ENCODE measurements around the gene USHBP1. TPM values are rescaled to one million over a fixed set of nuclear protein-coding genes. Genes with fewer than 3 reads are reported as not detected.

USHBP1 gene
- total RNA-seq, 1 donor from 2014 or later, result 2.1 TPM

- peak within 1 kb of the TSS; percentile 88 for H3K27ac ChIP-seq (ENCODE audit: low read depth, low read length)
- peak within 1 kb of the TSS; percentile 88 to 95 (median 93) for H3K4me3 ChIP-seq (ENCODE audit: low read length in 3 of 3)
- peak within 1 kb of the TSS; percentile 87 to 95 (median 89) for H3K9ac ChIP-seq (ENCODE audit: low read depth in 1 of 3, low read length in 3 of 3)
- peaks cover 0 to 2% (median 2%) of the 10 kb centered on the region in 3 donors for H3K36me3 ChIP-seq (ENCODE audit: control insufficient read depth in 3 of 3, insufficient read depth in 3 of 3, low read length in 3 of 3)
- H3K27me3 ChIP-seq (ENCODE audit: control insufficient read depth in 3 of 3, insufficient read depth in 3 of 3, low read length in 3 of 3), result no peaks in the 10 kb centered on the region
- no peaks in the 10 kb centered on the region for H3K9me3 ChIP-seq (ENCODE audit: control insufficient read depth in 3 of 3, low read length in 3 of 3)
- H3K4me1 ChIP-seq (ENCODE audit: control insufficient read depth in 3 of 3, insufficient read depth in 3 of 3, low read length in 3 of 3), result peaks cover 39 to 63% (median 52%) of the 10 kb centered on the region in 3 donors
Observed at GRCh38 chr19:17305517-17306284, 41.2 kb upstream of the USHBP1 start, which contains the start of gene MRPL34. Gene MRPL34, plus strand, starts transcription at chr19:17305872. Its CDS starts 21 bp downstream, at chr19:17305893.

GRCh38 chr19:17305216-17305516 lies 40.6 kb upstream of the USHBP1 start:
- Histone ChIP-seq H3K4me1 (ENCODE audit: control insufficient read depth in 3 of 3, insufficient read depth in 3 of 3, low read length in 3 of 3) (peaks cover 34 to 58% (median 47%) of the 10 kb centered on the region in 3 donors), H3K27ac (ENCODE audit: low read depth, low read length) (peak overlapping the region; percentile 48), H3K36me3 (ENCODE audit: control insufficient read depth in 3 of 3, insufficient read depth in 3 of 3, low read length in 3 of 3) (peaks cover 0 to 3% (median 3%) of the 10 kb centered on the region in 3 donors), H3K27me3 (ENCODE audit: control insufficient read depth in 3 of 3, insufficient read depth in 3 of 3, low read length in 3 of 3) (no peaks in the 10 kb centered on the region), H3K9ac (ENCODE audit: low read depth in 1 of 3, low read length in 3 of 3) (peak overlapping the region in 1 of 3 donors; percentile 95), H3K9me3 (ENCODE audit: control insufficient read depth in 3 of 3, low read length in 3 of 3) (no peaks in the 10 kb centered on the region), H3K4me3 (ENCODE audit: low read length in 3 of 3) (peak overlapping the region; percentile 88 to 95 (median 93))

GRCh38 chr19:17304386-17305215 lies 40.1 kb upstream of the USHBP1 start:
- Histone ChIP-seq H3K27ac (ENCODE audit: low read depth, low read length) (peak overlapping the region; percentile 75), H3K36me3 (ENCODE audit: control insufficient read depth in 3 of 3, insufficient read depth in 3 of 3, low read length in 3 of 3) (peaks cover 0 to 3% (median 3%) of the 10 kb centered on the region in 3 donors), H3K9ac (ENCODE audit: low read depth in 1 of 3, low read length in 3 of 3) (no peak overlapping the region), H3K4me3 (ENCODE audit: low read length in 3 of 3) (peak overlapping the region in 1 of 3 donors; percentile 88), H3K27me3 (ENCODE audit: control insufficient read depth in 3 of 3, insufficient read depth in 3 of 3, low read length in 3 of 3) (no peaks in the 10 kb centered on the region), H3K4me1 (ENCODE audit: control insufficient read depth in 3 of 3, insufficient read depth in 3 of 3, low read length in 3 of 3) (peaks cover 31 to 54% (median 43%) of the 10 kb centered on the region in 3 donors), H3K9me3 (ENCODE audit: control insufficient read depth in 3 of 3, low read length in 3 of 3) (no peaks in the 10 kb centered on the region)

GRCh38 chr19:17303940-17304267 lies 39.4 kb upstream of the USHBP1 start:
- peak overlapping the region; percentile 75 for H3K27ac ChIP-seq (ENCODE audit: low read depth, low read length)
- H3K36me3 ChIP-seq (ENCODE audit: control insufficient read depth in 3 of 3, insufficient read depth in 3 of 3, low read length in 3 of 3), result peaks cover 0 to 3% (median 3%) of the 10 kb centered on the region in 3 donors
- no peaks in the 10 kb centered on the region for H3K27me3 ChIP-seq (ENCODE audit: control insufficient read depth in 3 of 3, insufficient read depth in 3 of 3, low read length in 3 of 3)
- H3K9me3 ChIP-seq (ENCODE audit: control insufficient read depth in 3 of 3, low read length in 3 of 3), result no peaks in the 10 kb centered on the region
- H3K9ac ChIP-seq (ENCODE audit: low read depth in 1 of 3, low read length in 3 of 3), result no peak overlapping the region
- H3K4me1 ChIP-seq (ENCODE audit: control insufficient read depth in 3 of 3, insufficient read depth in 3 of 3, low read length in 3 of 3), result peaks cover 31 to 52% (median 44%) of the 10 kb centered on the region in 3 donors
- H3K4me3 ChIP-seq (ENCODE audit: low read length in 3 of 3), result peak overlapping the region; percentile 43 to 47 (median 45)

- H3K9me3 ChIP-seq (ENCODE audit: control insufficient read depth in 3 of 3, low read length in 3 of 3), result peaks cover 0 to 1% (median 0%) of the 10 kb centered on the region in 3 donors
- no peaks in the 10 kb centered on the region for H3K27me3 ChIP-seq (ENCODE audit: control insufficient read depth in 3 of 3, insufficient read depth in 3 of 3, low read length in 3 of 3)
- peaks cover under 1 to 4% (median 3%) of the 10 kb centered on the region in 3 donors for H3K36me3 ChIP-seq (ENCODE audit: control insufficient read depth in 3 of 3, insufficient read depth in 3 of 3, low read length in 3 of 3)
- H3K4me3 ChIP-seq (ENCODE audit: low read length in 3 of 3), result peak within 1 kb of the TSS; percentile 74 to 78 (median 75)
- H3K4me1 ChIP-seq (ENCODE audit: control insufficient read depth in 3 of 3, insufficient read depth in 3 of 3, low read length in 3 of 3), result peaks cover 31 to 52% (median 46%) of the 10 kb centered on the region in 3 donors
- peak within 1 kb of the TSS; percentile 79 to 86 (median 81) for H3K9ac ChIP-seq (ENCODE audit: low read depth in 1 of 3, low read length in 3 of 3)
- H3K27ac ChIP-seq (ENCODE audit: low read depth, low read length), result peak within 1 kb of the TSS; percentile 75
Observed at GRCh38 chr19:17303167-17303939, 38.8 kb upstream of the USHBP1 start, which contains the start of gene ABHD8. Gene ABHD8, minus strand, starts transcription at chr19:17303425. Its CDS starts 1,809 bp downstream, at chr19:17301616.

GRCh38 chr19:17302391-17303166 lies 38.0 kb upstream of the USHBP1 start:
- Histone ChIP-seq H3K27me3 (ENCODE audit: control insufficient read depth in 3 of 3, insufficient read depth in 3 of 3, low read length in 3 of 3) (no peaks in the 10 kb centered on the region), H3K36me3 (ENCODE audit: control insufficient read depth in 3 of 3, insufficient read depth in 3 of 3, low read length in 3 of 3) (peaks cover 4 to 7% (median 5%) of the 10 kb centered on the region in 3 donors), H3K27ac (ENCODE audit: low read depth, low read length) (peak overlapping the region; percentile 70), H3K9ac (ENCODE audit: low read depth in 1 of 3, low read length in 3 of 3) (peak overlapping the region; percentile 79 to 86 (median 81)), H3K4me1 (ENCODE audit: control insufficient read depth in 3 of 3, insufficient read depth in 3 of 3, low read length in 3 of 3) (peaks cover 31 to 49% (median 42%) of the 10 kb centered on the region in 3 donors), H3K4me3 (ENCODE audit: low read length in 3 of 3) (peak overlapping the region; percentile 74 to 78 (median 75)), H3K9me3 (ENCODE audit: control insufficient read depth in 3 of 3, low read length in 3 of 3) (peaks cover 0 to 3% (median 0%) of the 10 kb centered on the region in 3 donors)

GRCh38 chr19:17300992-17301619 lies 36.6 kb upstream of the USHBP1 start:
- Histone ChIP-seq H3K36me3 (ENCODE audit: control insufficient read depth in 3 of 3, insufficient read depth in 3 of 3, low read length in 3 of 3) (peaks cover 4 to 9% (median 5%) of the 10 kb centered on the region in 3 donors), H3K9ac (ENCODE audit: low read depth in 1 of 3, low read length in 3 of 3) (no peak overlapping the region), H3K4me1 (ENCODE audit: control insufficient read depth in 3 of 3, insufficient read depth in 3 of 3, low read length in 3 of 3) (peaks cover 24 to 37% (median 35%) of the 10 kb centered on the region in 3 donors), H3K9me3 (ENCODE audit: control insufficient read depth in 3 of 3, low read length in 3 of 3) (peaks cover 0 to 3% (median 0%) of the 10 kb centered on the region in 3 donors), H3K27ac (ENCODE audit: low read depth, low read length) (no peak overlapping the region), H3K4me3 (ENCODE audit: low read length in 3 of 3) (no peak overlapping the region), H3K27me3 (ENCODE audit: control insufficient read depth in 3 of 3, insufficient read depth in 3 of 3, low read length in 3 of 3) (no peaks in the 10 kb centered on the region)

- Histone ChIP-seq H3K27me3 (ENCODE audit: control insufficient read depth in 3 of 3, insufficient read depth in 3 of 3, low read length in 3 of 3) (no peaks in the 10 kb centered on the region), H3K27ac (ENCODE audit: low read depth, low read length) (no peak overlapping the region), H3K9me3 (ENCODE audit: control insufficient read depth in 3 of 3, low read length in 3 of 3) (peaks cover 0 to 3% (median 0%) of the 10 kb centered on the region in 3 donors), H3K4me1 (ENCODE audit: control insufficient read depth in 3 of 3, insufficient read depth in 3 of 3, low read length in 3 of 3) (peaks cover 0 to 12% (median 6%) of the 10 kb centered on the region in 3 donors), H3K36me3 (ENCODE audit: control insufficient read depth in 3 of 3, insufficient read depth in 3 of 3, low read length in 3 of 3) (peaks cover 5 to 13% (median 9%) of the 10 kb centered on the region in 3 donors), H3K4me3 (ENCODE audit: low read length in 3 of 3) (no peak overlapping the region), H3K9ac (ENCODE audit: low read depth in 1 of 3, low read length in 3 of 3) (no peak overlapping the region)
Observed at GRCh38 chr19:17296976-17297375, 32.4 kb upstream of the USHBP1 start.
